ENCODE measurements around the gene INHBE.
"Not testable (repeated sequence)": the region's sequence is repeated elsewhere in the genome, so short reads cannot be mapped to it uniquely, and the experiment has no call there.

The INHBE gene

GRCh38 chr12:57497223-57498131 lies 42.4 kb downstream of the INHBE start:
- Mint-ChIP-seq H3K36me3 (peaks cover 56 to 57% of the 10 kb centered on the region in 2 donors), H3K27me3 (no peaks in the 10 kb centered on the region), H3K4me1 (peaks cover 9 to 10% of the 10 kb centered on the region in 2 donors), H3K9me3 (peaks cover 0 to 2% of the 10 kb centered on the region in 2 donors), H3K27ac (no peak overlapping the region), H3K4me3 (no peak overlapping the region)
- ATAC-seq (replicated peaks) (no peak), DNase-seq (no peak)

- Mint-ChIP-seq H3K27ac (no peak overlapping the region), H3K36me3 (peaks cover 54 to 55% of the 10 kb centered on the region in 2 donors), H3K9me3 (peaks cover 0 to 2% of the 10 kb centered on the region in 2 donors), H3K4me1 (peaks cover 7 to 9% of the 10 kb centered on the region in 2 donors), H3K27me3 (no peaks in the 10 kb centered on the region), H3K4me3 (no peak overlapping the region)
- no peak for ATAC-seq (replicated peaks)
- no peak for DNase-seq
Measured at GRCh38 chr12:57498132-57498502, 43.0 kb downstream of the INHBE start.

GRCh38 chr12:57498571-57498970 lies 43.5 kb downstream of the INHBE start:
- no peak overlapping the region for H3K27ac Mint-ChIP-seq
- peaks cover 0 to 2% of the 10 kb centered on the region in 2 donors for H3K9me3 Mint-ChIP-seq
- DNase-seq (no peak), ATAC-seq (replicated peaks) (no peak)
- no peak overlapping the region for H3K4me3 Mint-ChIP-seq
- peaks cover 7 to 9% of the 10 kb centered on the region in 2 donors for H3K4me1 Mint-ChIP-seq
- no peaks in the 10 kb centered on the region for H3K27me3 Mint-ChIP-seq
- H3K36me3 Mint-ChIP-seq: peaks cover 57 to 59% of the 10 kb centered on the region in 2 donors

- Mint-ChIP-seq H3K9me3 (peaks cover 0 to 2% of the 10 kb centered on the region in 2 donors), H3K27me3 (no peaks in the 10 kb centered on the region), H3K36me3 (peaks cover 59 to 63% of the 10 kb centered on the region in 2 donors), H3K4me1 (peaks cover 7 to 9% of the 10 kb centered on the region in 2 donors), H3K27ac (no peak overlapping the region), H3K4me3 (no peak overlapping the region)
- DNase-seq (no peak), ATAC-seq (replicated peaks) (no peak)
Measured at GRCh38 chr12:57500213-57500612, 45.1 kb downstream of the INHBE start.

GRCh38 chr12:57502311-57502969 lies 47.3 kb downstream of the INHBE start:
- DNase-seq; H3K4me3 Mint-ChIP-seq; H3K9me3 Mint-ChIP-seq; H3K4me1 Mint-ChIP-seq; ATAC-seq (replicated peaks); H3K27me3 Mint-ChIP-seq; H3K27ac Mint-ChIP-seq: not testable (repeated sequence)
- peaks cover 51 to 59% of the 10 kb centered on the region in 2 donors for H3K36me3 Mint-ChIP-seq

GRCh38 chr12:57506541-57506940 lies 51.4 kb downstream of the INHBE start:
- not testable (repeated sequence) for DNase-seq; H3K4me1 Mint-ChIP-seq; H3K27me3 Mint-ChIP-seq; H3K4me3 Mint-ChIP-seq; ATAC-seq (replicated peaks); H3K27ac Mint-ChIP-seq; H3K9me3 Mint-ChIP-seq
- H3K36me3 Mint-ChIP-seq: peaks cover 34 to 46% of the 10 kb centered on the region in 2 donors

All from stimulated activated naive B cell treated with anti-CD40 and anti-IgM and Interleukin-4, amounts not matched to agents 10 μg/mL and 1 μg/mL and 100 μg/mL, for 72 hours (primary cell).